ENCODE data around the gene USP15.

Gene USP15

GRCh38 chr12:62278022-62278421 is 17.8 kb downstream of the USP15 start:
- Histone ChIP-seq H3K27me3 (no peaks in the 10 kb centered on the region), H4K20me1 (peaks cover 100% of the 10 kb centered on the region)

GRCh38 chr12:62279058-62279457 is 18.9 kb downstream of the USP15 start:
- Histone ChIP-seq H3K9ac (no peak overlapping the region), H3K27me3 (no peaks in the 10 kb centered on the region), H3K4me2 (no peak overlapping the region), H3K27ac (no peak overlapping the region), H3K9me3 (peaks cover 4% of the 10 kb centered on the region), H3K4me1 (0 out of 2 replicates have a peak, but pooled peaks cover 4% of the 10 kb centered on the region), H3K36me3 (peaks cover 15% of the 10 kb centered on the region), H4K20me1 (peaks cover 100% of the 10 kb centered on the region), H3K4me3 (no peak overlapping the region)
- no peak for TF ChIP-seq Cebpa-rat (IDR thresholded peaks at IDR 0.05)

More at GRCh38 chr12:62278022-62278421, 17.8 kb downstream of the USP15 start:
- H3K9me3 ChIP-seq = peaks cover 4% of the 10 kb centered on the region
- H3K9ac ChIP-seq = no peak overlapping the region
- TF ChIP-seq Cebpa-rat (IDR thresholded peaks at IDR 0.05) = no peak
- H3K27ac ChIP-seq = no peak overlapping the region
- no peak overlapping the region for H3K4me2 ChIP-seq
- H3K36me3 ChIP-seq = peaks cover 15% of the 10 kb centered on the region
- H3K4me3 ChIP-seq = no peak overlapping the region
- H3K4me1 ChIP-seq = 0 out of 2 replicates have a peak, but pooled peaks cover 4% of the 10 kb centered on the region

GRCh38 chr12:62279961-62280360 is 19.8 kb downstream of the USP15 start:
- Histone ChIP-seq H3K4me2 (no peak overlapping the region), H3K9ac (no peak overlapping the region), H3K36me3 (peaks cover 16% of the 10 kb centered on the region), H3K9me3 (peaks cover 6% of the 10 kb centered on the region), H4K20me1 (peaks cover 100% of the 10 kb centered on the region), H3K27ac (no peak overlapping the region), H3K4me1 (0 out of 2 replicates have a peak, but pooled peaks cover 4% of the 10 kb centered on the region), H3K4me3 (no peak overlapping the region), H3K27me3 (no peaks in the 10 kb centered on the region)
- TF ChIP-seq Cebpa-rat (IDR thresholded peaks at IDR 0.05) = no peak

GRCh38 chr12:62282057-62282774 is 22.0 kb downstream of the USP15 start:
- Histone ChIP-seq H3K36me3 (peaks cover 28% of the 10 kb centered on the region), H3K4me2 (no peak overlapping the region), H3K4me1 (0 out of 2 replicates have a peak, but pooled peaks cover 4% of the 10 kb centered on the region), H3K27ac (no peak overlapping the region), H3K9me3 (peaks cover 27% of the 10 kb centered on the region), H3K9ac (no peak overlapping the region), H4K20me1 (peaks cover 94% of the 10 kb centered on the region), H3K4me3 (no peak overlapping the region), H3K27me3 (no peaks in the 10 kb centered on the region)
- TF ChIP-seq Cebpa-rat (IDR thresholded peaks at IDR 0.05) = no peak

GRCh38 chr12:62284749-62285148 is 24.5 kb downstream of the USP15 start:
- Histone ChIP-seq H3K4me3 (no peak overlapping the region), H3K36me3 (peaks cover 19% of the 10 kb centered on the region; the same call in 1 of the 2 replicates), H3K9ac (no peak overlapping the region), H4K20me1 (peaks cover 84% of the 10 kb centered on the region), H3K27me3 (no peaks in the 10 kb centered on the region), H3K9me3 (peaks cover 48% of the 10 kb centered on the region), H3K4me1 (0 out of 2 replicates have a peak, but pooled peaks cover 4% of the 10 kb centered on the region), H3K27ac (no peak overlapping the region), H3K4me2 (no peak overlapping the region)
- no peak for TF ChIP-seq Cebpa-rat (IDR thresholded peaks at IDR 0.05)

- Histone ChIP-seq H3K9me3 (peaks cover 53% of the 10 kb centered on the region), H3K27me3 (no peaks in the 10 kb centered on the region), H3K36me3 (peaks cover 25% of the 10 kb centered on the region; the same call in 1 of the 2 replicates), H3K4me2 (no peak overlapping the region), H3K4me1 (0 out of 2 replicates have a peak, but pooled peaks cover 4% of the 10 kb centered on the region), H3K4me3 (no peak overlapping the region), H3K27ac (no peak overlapping the region), H3K9ac (no peak overlapping the region), H4K20me1 (peaks cover 79% of the 10 kb centered on the region)
- TF ChIP-seq Cebpa-rat (IDR thresholded peaks at IDR 0.05) = no peak
Measured at GRCh38 chr12:62285284-62285683, 25.1 kb downstream of the USP15 start.

GRCh38 chr12:62288328-62288727 is 28.1 kb downstream of the USP15 start:
- Histone ChIP-seq H4K20me1 (peaks cover 77% of the 10 kb centered on the region), H3K9ac (no peak overlapping the region), H3K4me3 (no peak overlapping the region), H3K4me1 (peaks cover 11% of the 10 kb centered on the region), H3K27me3 (no peaks in the 10 kb centered on the region), H3K27ac (no peak overlapping the region), H3K9me3 (peaks cover 75% of the 10 kb centered on the region), H3K36me3 (peaks cover 45% of the 10 kb centered on the region), H3K4me2 (no peak overlapping the region)
- TF ChIP-seq Cebpa-rat (IDR thresholded peaks at IDR 0.05) = no peak

- TF ChIP-seq Cebpa-rat (IDR thresholded peaks at IDR 0.05) = no peak
- peaks cover 55% of the 10 kb centered on the region for H4K20me1 ChIP-seq
- no peak overlapping the region for H3K9ac ChIP-seq
- no peak overlapping the region for H3K4me2 ChIP-seq
- no peaks in the 10 kb centered on the region for H3K27me3 ChIP-seq
- no peak overlapping the region for H3K4me3 ChIP-seq
- no peak overlapping the region for H3K27ac ChIP-seq
- H3K4me1 ChIP-seq = peaks cover 13% of the 10 kb centered on the region
- H3K9me3 ChIP-seq = peaks cover 67% of the 10 kb centered on the region
- peaks cover 54% of the 10 kb centered on the region for H3K36me3 ChIP-seq
Measured at GRCh38 chr12:62290846-62291245, 30.6 kb downstream of the USP15 start.

- Histone ChIP-seq H4K20me1 (peaks cover 49% of the 10 kb centered on the region), H3K9me3 (peaks cover 60% of the 10 kb centered on the region), H3K4me3 (no peak overlapping the region), H3K4me1 (peaks cover 25% of the 10 kb centered on the region), H3K9ac (no peak overlapping the region), H3K4me2 (peak overlapping the region; percentile 45), H3K27me3 (no peaks in the 10 kb centered on the region), H3K27ac (no peak overlapping the region), H3K36me3 (peaks cover 62% of the 10 kb centered on the region)
- no peak for TF ChIP-seq Cebpa-rat (IDR thresholded peaks at IDR 0.05)
Measured at GRCh38 chr12:62291864-62292760, 31.9 kb downstream of the USP15 start.
